Naive B cell (primary cell): ENCODE results near the gene CACNA2D3. TPM values are rescaled to one million over a fixed set of nuclear protein-coding genes. Genes with fewer than 3 reads are reported as not detected.

ENCODE experiments used
- ATAC-seq, 2 donors: fragments of 150-1000 bp; cut with Tn5 transposase; 2 replicates each; pipeline ENCODE4 v1.10.0; 2021; ENCODE audit warnings: low read depth in 2 of 2, mild to moderate bottlenecking in 2 of 2, moderate library complexity in 2 of 2
- DNase-seq: peaks from one replicate; pipeline ENCODE4 v3.0.0; 2022
- H3K27ac Mint-ChIP-seq, 6 donors: one replicate each; pipeline ENCODE4 v1.8.0; 2020 to 2022; ENCODE audit warnings: mild to moderate bottlenecking in 6 of 6, mixed read lengths in 6 of 6, moderate library complexity in 5 of 6, inconsistent platforms in 2 of 6
- H3K27me3 Mint-ChIP-seq, 3 donors: one replicate each; pipeline ENCODE4 v1.8.0; 2021 to 2022; ENCODE audit warnings: mixed read lengths in 3 of 3, mild to moderate bottlenecking in 1 of 3
- H3K36me3 Mint-ChIP-seq, 2 donors: one replicate each; pipeline ENCODE4 v1.8.0; 2020 to 2022; ENCODE audit warnings: mixed read lengths in 2 of 2, inconsistent platforms in 1 of 2, mild to moderate bottlenecking in 1 of 2
- H3K4me1 Mint-ChIP-seq, 3 donors: one replicate each; pipeline ENCODE4 v1.8.0; 2020 to 2022; ENCODE audit warnings: mixed read lengths in 3 of 3, inconsistent platforms in 1 of 3, mild to moderate bottlenecking in 1 of 3, moderate library complexity in 1 of 3
- H3K4me3 Mint-ChIP-seq, 8 donors: one replicate each; pipeline ENCODE4 v1.8.0; 2020 to 2022; ENCODE audit warnings: mild to moderate bottlenecking in 8 of 8, mixed read lengths in 8 of 8, moderate library complexity in 8 of 8, inconsistent platforms in 2 of 8
- H3K9me3 Mint-ChIP-seq, 7 donors: one replicate each; pipeline ENCODE4 v1.8.0; 2020 to 2022; ENCODE audit warnings: mixed read lengths in 7 of 7, mild to moderate bottlenecking in 5 of 7, inconsistent platforms in 2 of 7, moderate library complexity in 1 of 7
- polyA plus RNA-seq, 6 donors: library from polyadenylated mRNA; unstranded; fragments of 300-500 nt; fragmentation: Illumina TruSeq; gene quantifications; one replicate each; pipeline ENCODE4 v1.2.3, GENCODE V29; 2021; ENCODE audit warnings: low read depth in 6 of 6

The CACNA2D3 gene
- polyA plus RNA-seq, 6 donors from 2014 or later = not detected

- H3K4me3 Mint-ChIP-seq = no peak overlapping the region
- peaks cover 9 to 31% (median 27%) of the 10 kb centered on the region in 3 donors for H3K27me3 Mint-ChIP-seq
- ATAC-seq (no peak), DNase-seq (no peak)
- H3K4me1 Mint-ChIP-seq = peaks cover 0 to 4% (median 2%) of the 10 kb centered on the region in 3 donors
- H3K36me3 Mint-ChIP-seq = no peaks in the 10 kb centered on the region
- H3K9me3 Mint-ChIP-seq = peaks cover 0 to 4% (median 0%) of the 10 kb centered on the region in 7 donors
- H3K27ac Mint-ChIP-seq = no peak overlapping the region
These were observed 134.9 kb downstream of the CACNA2D3 start for GRCh38 chr3:54257125-54257720.

- ATAC-seq = no peak
- Mint-ChIP-seq H3K9me3 (peaks cover 0 to 6% (median 0%) of the 10 kb centered on the region in 7 donors), H3K36me3 (no peaks in the 10 kb centered on the region), H3K4me1 (peaks cover 0 to 4% (median 3%) of the 10 kb centered on the region in 3 donors), H3K27me3 (peaks cover 16 to 27% (median 25%) of the 10 kb centered on the region in 3 donors), H3K4me3 (no peak overlapping the region), H3K27ac (no peak overlapping the region)
- no peak for DNase-seq
These were observed 137.3 kb downstream of the CACNA2D3 start for GRCh38 chr3:54259636-54260035.

GRCh38 chr3:54261141-54261540 lies 138.8 kb downstream of the CACNA2D3 start:
- H3K9me3 Mint-ChIP-seq = peaks cover 0 to 6% (median 0%) of the 10 kb centered on the region in 7 donors
- no peak for ATAC-seq

GRCh38 chr3:54262541-54262940 lies 140.2 kb downstream of the CACNA2D3 start:
- peaks cover 15 to 21% (median 20%) of the 10 kb centered on the region in 3 donors for H3K27me3 Mint-ChIP-seq
- H3K4me3 Mint-ChIP-seq = no peak overlapping the region
- peaks cover 0 to 6% (median 0%) of the 10 kb centered on the region in 7 donors for H3K9me3 Mint-ChIP-seq
- H3K36me3 Mint-ChIP-seq = no peaks in the 10 kb centered on the region
- H3K27ac Mint-ChIP-seq = no peak overlapping the region
- H3K4me1 Mint-ChIP-seq = peaks cover 0 to 4% (median 3%) of the 10 kb centered on the region in 3 donors
- ATAC-seq = no peak
- DNase-seq = no peak

More at GRCh38 chr3:54261141-54261540, 138.8 kb downstream of the CACNA2D3 start:
- H3K36me3 Mint-ChIP-seq = no peaks in the 10 kb centered on the region
- no peak for DNase-seq
- no peak overlapping the region for H3K4me3 Mint-ChIP-seq
- H3K27ac Mint-ChIP-seq = no peak overlapping the region
- peaks cover 20 to 27% (median 25%) of the 10 kb centered on the region in 3 donors for H3K27me3 Mint-ChIP-seq
- peaks cover 0 to 4% (median 3%) of the 10 kb centered on the region in 3 donors for H3K4me1 Mint-ChIP-seq

GRCh38 chr3:54262946-54263345 lies 140.6 kb downstream of the CACNA2D3 start:
- ATAC-seq = no peak
- DNase-seq = no peak
- H3K4me1 Mint-ChIP-seq = peaks cover 0 to 4% (median 3%) of the 10 kb centered on the region in 3 donors
- peaks cover 13 to 20% (median 20%) of the 10 kb centered on the region in 3 donors for H3K27me3 Mint-ChIP-seq
- H3K27ac Mint-ChIP-seq = no peak overlapping the region
- H3K9me3 Mint-ChIP-seq = peaks cover 0 to 6% (median 0%) of the 10 kb centered on the region in 7 donors
- H3K4me3 Mint-ChIP-seq = no peak overlapping the region
- H3K36me3 Mint-ChIP-seq = no peaks in the 10 kb centered on the region

GRCh38 chr3:54264050-54264449 lies 141.7 kb downstream of the CACNA2D3 start:
- H3K4me3 Mint-ChIP-seq = no peak overlapping the region

GRCh38 chr3:54270816-54271526 lies 148.6 kb downstream of the CACNA2D3 start:
- Mint-ChIP-seq H3K9me3 (peaks cover 0 to 4% (median 1%) of the 10 kb centered on the region in 7 donors), H3K36me3 (no peaks in the 10 kb centered on the region), H3K27ac (no peak overlapping the region), H3K27me3 (peaks cover 0 to 19% (median 14%) of the 10 kb centered on the region in 3 donors), H3K4me3 (no peak overlapping the region), H3K4me1 (no peaks in the 10 kb centered on the region)
- DNase-seq (no peak), ATAC-seq (no peak)

More at GRCh38 chr3:54264050-54264449, 141.7 kb downstream of the CACNA2D3 start:
- Mint-ChIP-seq H3K9me3 (peaks cover 0 to 6% (median 0%) of the 10 kb centered on the region in 7 donors), H3K36me3 (no peaks in the 10 kb centered on the region), H3K27ac (no peak overlapping the region), H3K27me3 (peaks cover 11 to 20% (median 20%) of the 10 kb centered on the region in 3 donors), H3K4me1 (peaks cover 0 to 4% (median 3%) of the 10 kb centered on the region in 3 donors)
- ATAC-seq = no peak
- no peak for DNase-seq

GRCh38 chr3:54273791-54274190 lies 151.4 kb downstream of the CACNA2D3 start:
- no peak for DNase-seq
- peaks cover 0 to 17% (median 14%) of the 10 kb centered on the region in 3 donors for H3K27me3 Mint-ChIP-seq
- H3K36me3 Mint-ChIP-seq = no peaks in the 10 kb centered on the region
- no peak overlapping the region for H3K4me3 Mint-ChIP-seq
- ATAC-seq = no peak
- H3K9me3 Mint-ChIP-seq = peaks cover 0 to 24% (median 15%) of the 10 kb centered on the region in 7 donors
- H3K27ac Mint-ChIP-seq = no peak overlapping the region
- H3K4me1 Mint-ChIP-seq = no peaks in the 10 kb centered on the region

GRCh38 chr3:54274607-54275006 lies 152.3 kb downstream of the CACNA2D3 start:
- Mint-ChIP-seq H3K4me1 (no peaks in the 10 kb centered on the region), H3K27ac (no peak overlapping the region), H3K9me3 (peaks cover 0 to 28% (median 15%) of the 10 kb centered on the region in 7 donors), H3K4me3 (no peak overlapping the region), H3K27me3 (peaks cover 0 to 9% (median 9%) of the 10 kb centered on the region in 3 donors), H3K36me3 (no peaks in the 10 kb centered on the region)
- no peak for DNase-seq
- no peak for ATAC-seq

GRCh38 chr3:54279005-54279583 lies 156.7 kb downstream of the CACNA2D3 start:
- Mint-ChIP-seq H3K4me3 (no peak overlapping the region), H3K9me3 (peaks cover 2 to 28% (median 15%) of the 10 kb centered on the region in 7 donors), H3K4me1 (no peaks in the 10 kb centered on the region), H3K27me3 (peaks cover 0 to 20% (median 5%) of the 10 kb centered on the region in 3 donors), H3K27ac (peak overlapping the region in 1 of 6 donors; percentile 46), H3K36me3 (no peaks in the 10 kb centered on the region)
- ATAC-seq = no peak
- DNase-seq = no peak

- no peaks in the 10 kb centered on the region for H3K4me1 Mint-ChIP-seq
- H3K9me3 Mint-ChIP-seq = peaks cover 3 to 13% (median 4%) of the 10 kb centered on the region in 7 donors
- DNase-seq = no peak
- H3K36me3 Mint-ChIP-seq = no peaks in the 10 kb centered on the region
- no peak for ATAC-seq
- peaks cover 0 to 20% (median 5%) of the 10 kb centered on the region in 3 donors for H3K27me3 Mint-ChIP-seq
- no peak overlapping the region for H3K4me3 Mint-ChIP-seq
- no peak overlapping the region for H3K27ac Mint-ChIP-seq
These were observed 161.1 kb downstream of the CACNA2D3 start for GRCh38 chr3:54283470-54283869.

- Mint-ChIP-seq H3K27ac (no peak overlapping the region), H3K36me3 (no peaks in the 10 kb centered on the region), H3K27me3 (peaks cover 0 to 8% (median 6%) of the 10 kb centered on the region in 3 donors), H3K9me3 (peaks cover 0 to 6% (median 5%) of the 10 kb centered on the region in 7 donors), H3K4me1 (no peaks in the 10 kb centered on the region), H3K4me3 (no peak overlapping the region)
- ATAC-seq = no peak
- no peak for DNase-seq
These were observed 171.9 kb downstream of the CACNA2D3 start for GRCh38 chr3:54294214-54294613.

- no peak for DNase-seq
- no peak overlapping the region for H3K4me3 Mint-ChIP-seq
- no peaks in the 10 kb centered on the region for H3K36me3 Mint-ChIP-seq
- no peak overlapping the region for H3K27ac Mint-ChIP-seq
- H3K4me1 Mint-ChIP-seq = no peaks in the 10 kb centered on the region
- H3K27me3 Mint-ChIP-seq = peaks cover 0 to 8% (median 6%) of the 10 kb centered on the region in 3 donors
- no peak for ATAC-seq
- H3K9me3 Mint-ChIP-seq = peaks cover 0 to 6% (median 4%) of the 10 kb centered on the region in 7 donors
These were observed 174.2 kb downstream of the CACNA2D3 start for GRCh38 chr3:54296531-54296930.
